Activated naive CD4-positive, alpha-beta T cell (primary cell): ENCODE data around the gene MECP2.

Experiments
- DNase-seq, 4 experiments: peaks; one replicate each; lab custom pipeline; 2025; lab: John Stamatoyannopoulos, UW

The MECP2 gene

GRCh38 chrX:154115750-154116149 lies 18.2 kb upstream of the MECP2 start:
- DNase-seq: no peak

DNA sequence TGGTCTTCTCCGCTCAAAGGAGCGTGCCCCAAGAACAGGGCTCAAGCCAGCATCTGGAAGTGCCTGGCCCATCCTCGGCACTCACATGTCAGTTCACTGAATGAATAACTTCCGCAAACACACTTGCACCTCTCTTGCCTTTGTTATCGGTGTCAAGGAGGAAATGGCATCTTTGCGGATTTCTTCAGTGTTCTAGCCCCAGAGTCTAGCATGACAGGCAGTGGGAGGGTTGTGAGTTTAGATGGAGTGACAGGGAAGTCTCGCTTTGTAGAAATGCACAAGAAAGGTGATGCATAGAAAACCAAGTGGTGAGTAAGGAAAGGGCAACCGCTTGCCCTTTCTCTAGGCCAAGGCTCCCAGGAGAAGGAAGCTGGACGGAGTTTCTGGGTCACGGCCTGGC lies 17.6 kb upstream of the MECP2 start:
- DNase-seq: no peak

GRCh38 chrX:154114652-154115051 lies 17.1 kb upstream of the MECP2 start:
- no peak for DNase-seq

- no peak for DNase-seq
Measured at GRCh38 chrX:154113729-154114128, 16.2 kb upstream of the MECP2 start.

GRCh38 chrX:154098551-154098950 lies 1.0 kb upstream of the MECP2 start:
- no peak for DNase-seq

DNA sequence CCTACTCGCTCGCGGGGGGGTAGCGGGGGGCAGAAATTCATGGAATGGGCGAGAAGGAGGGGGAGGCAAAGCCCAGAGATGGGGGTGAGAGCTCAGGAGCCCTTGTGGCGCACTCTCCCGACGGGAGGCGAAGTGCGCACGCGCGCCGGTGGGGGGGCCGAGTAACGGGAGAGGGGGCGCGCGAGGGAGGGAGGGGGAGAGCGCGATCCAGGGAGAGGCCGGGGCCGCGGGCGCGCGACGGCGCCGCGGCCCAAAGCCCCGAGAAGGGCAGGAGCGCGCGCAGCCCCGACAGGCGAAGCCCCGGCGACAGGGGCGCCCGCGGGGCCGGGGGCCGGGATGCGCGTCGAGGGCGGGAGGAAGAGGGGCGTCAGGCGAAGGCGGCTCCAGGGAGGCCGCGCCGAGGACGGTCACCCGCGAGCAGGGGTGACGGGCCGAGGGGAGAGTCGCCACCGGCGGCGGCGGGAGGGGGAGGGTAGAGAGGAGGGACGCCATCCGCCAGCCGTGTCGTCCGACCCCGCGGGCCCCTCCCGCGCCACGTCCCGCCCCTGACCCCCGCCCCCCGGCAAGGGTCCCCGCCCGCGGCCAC lies 421 bp downstream of the MECP2 start:
- peak; percentile 7 to 64 (median 37) for DNase-seq

DNA sequence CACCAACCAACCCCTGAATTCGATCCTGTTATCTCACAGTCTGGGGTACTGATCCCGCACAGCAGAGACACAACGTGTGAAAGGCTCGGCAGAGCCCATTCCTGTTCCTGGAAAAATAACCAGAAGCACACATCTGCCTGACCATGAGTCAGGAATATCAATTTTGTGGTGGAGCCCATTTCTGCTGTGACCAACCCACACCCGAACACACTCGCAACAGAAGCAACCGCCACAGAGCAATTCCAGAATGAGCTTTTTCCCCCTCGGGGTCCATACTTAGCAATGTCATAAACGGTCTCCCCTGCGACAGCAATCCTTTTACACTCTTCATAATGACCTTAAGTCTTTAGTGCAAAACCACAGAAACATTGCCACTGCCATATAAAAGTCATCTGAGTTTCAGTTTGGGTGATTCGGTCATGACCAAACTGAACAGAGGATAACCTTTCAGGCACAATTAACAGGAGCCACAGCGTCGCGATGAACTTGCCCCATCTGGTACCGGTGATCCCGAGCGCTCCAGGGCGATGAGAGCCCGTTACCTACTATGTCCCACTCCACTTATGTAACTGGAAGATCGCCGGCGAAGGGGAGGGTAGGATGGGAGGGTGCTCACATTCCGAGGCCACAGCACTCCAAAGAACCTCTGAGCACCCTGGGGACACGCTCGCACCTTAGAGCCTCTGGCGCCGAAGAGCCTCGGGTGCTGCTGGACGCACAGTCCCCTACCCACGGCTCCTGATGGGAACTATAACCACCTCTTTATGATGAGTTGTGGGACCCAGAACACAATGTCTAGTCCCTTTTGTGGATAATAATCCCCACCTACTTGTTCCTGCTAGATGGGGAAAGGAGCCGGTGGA lies 1.1 kb downstream of the MECP2 start:
- DNase-seq: no peak

GRCh38 chrX:154094833-154095232 lies 2.7 kb downstream of the MECP2 start:
- DNase-seq: no peak

DNA sequence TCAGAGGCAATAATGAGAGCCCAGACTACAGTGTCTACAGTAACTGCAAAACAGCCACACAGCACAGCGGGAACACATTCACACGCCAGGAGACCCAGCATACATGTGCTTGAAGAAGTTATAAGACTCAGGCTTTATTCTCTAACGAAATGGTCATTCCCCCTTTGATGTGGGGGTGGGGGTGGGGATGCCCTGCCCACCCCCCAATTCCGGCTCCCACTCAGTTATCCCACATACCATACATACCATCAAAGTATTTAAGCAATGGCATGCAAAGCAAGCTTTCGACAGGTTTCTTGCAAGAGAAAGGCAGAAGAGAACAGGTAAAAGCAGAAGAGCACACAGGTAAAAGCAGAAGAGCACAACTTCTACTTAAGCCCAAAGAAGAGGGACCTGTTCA lies 3.6 kb downstream of the MECP2 start:
- no peak for DNase-seq

- no peak for DNase-seq
Measured at GRCh38 chrX:154092371-154092770, 5.1 kb downstream of the MECP2 start.

GRCh38 chrX:154091678-154092077 lies 5.8 kb downstream of the MECP2 start:
- DNase-seq: no peak

DNA sequence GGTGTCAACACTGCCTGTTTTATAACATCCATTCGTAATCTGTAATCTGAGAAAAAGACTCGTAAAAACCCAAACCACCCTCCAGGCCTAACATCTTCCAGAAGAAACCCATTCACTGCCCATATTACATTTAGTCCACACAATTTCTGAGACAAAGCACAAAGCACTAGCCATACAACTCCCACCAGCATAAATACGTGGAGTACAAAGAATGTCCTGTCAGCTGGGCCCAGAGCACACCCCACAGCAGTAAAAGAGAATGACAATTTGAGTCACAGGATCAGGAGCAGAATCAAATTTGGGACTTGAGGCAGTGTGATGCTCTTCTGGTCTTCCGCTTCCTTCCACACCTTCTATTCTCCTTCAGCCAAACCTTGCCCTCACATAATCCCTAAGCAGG lies 6.8 kb downstream of the MECP2 start:
- DNase-seq: no peak

GRCh38 chrX:154084449-154085300 lies 12.8 kb downstream of the MECP2 start:
- no peak for DNase-seq

- no peak for DNase-seq
Measured at GRCh38 chrX:154083126-154083517, 14.4 kb downstream of the MECP2 start.

- DNase-seq: no peak
Measured at GRCh38 chrX:154082396-154083125, 15.0 kb downstream of the MECP2 start.

GRCh38 chrX:154077101-154077500 lies 20.4 kb downstream of the MECP2 start:
- no peak for DNase-seq

- no peak for DNase-seq
Measured at GRCh38 chrX:154074199-154074598, 23.3 kb downstream of the MECP2 start.

- no peak for DNase-seq
Measured at GRCh38 chrX:154072192-154072591, 25.3 kb downstream of the MECP2 start.

GRCh38 chrX:154068560-154068959 lies 29.0 kb downstream of the MECP2 start:
- DNase-seq: no peak

DNA sequence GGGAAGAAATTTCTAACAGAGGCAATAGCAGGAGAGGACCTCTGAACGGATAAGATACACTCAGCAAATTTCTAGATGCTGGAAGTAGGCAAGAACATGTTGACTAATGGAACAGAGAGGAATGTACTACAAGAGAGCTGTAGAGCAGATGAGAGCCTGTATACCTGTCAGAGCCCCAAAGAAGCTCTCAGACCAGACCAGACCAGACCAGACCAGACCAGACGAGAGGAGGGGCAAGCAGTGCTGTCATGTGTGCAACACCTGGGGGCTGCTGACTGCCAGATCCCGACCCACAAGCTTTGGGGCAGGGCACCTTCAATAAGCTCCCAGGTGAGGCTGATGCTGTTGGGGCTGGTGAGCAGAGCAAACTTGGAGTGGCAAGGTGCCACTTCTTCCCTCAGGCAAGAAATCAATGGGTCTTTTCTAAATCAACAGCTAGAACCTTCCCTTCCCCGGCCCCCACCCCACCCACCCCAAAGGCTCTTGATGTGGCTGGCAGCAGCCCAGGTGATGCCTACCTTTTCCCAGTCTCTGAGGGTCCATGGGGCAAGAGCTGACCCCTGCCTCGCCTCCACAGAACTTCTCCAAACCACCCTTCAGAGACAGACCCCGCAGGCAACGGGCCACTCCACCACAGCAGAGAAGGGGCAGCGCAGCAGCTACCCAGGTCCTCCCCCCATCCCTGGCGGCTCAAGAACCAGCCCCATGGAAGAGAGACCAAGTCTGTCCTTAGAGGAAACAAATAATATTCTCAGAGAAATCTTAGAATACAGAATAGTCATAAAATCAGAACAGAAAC lies 32.7 kb downstream of the MECP2 start:
- DNase-seq: no peak

DNA sequence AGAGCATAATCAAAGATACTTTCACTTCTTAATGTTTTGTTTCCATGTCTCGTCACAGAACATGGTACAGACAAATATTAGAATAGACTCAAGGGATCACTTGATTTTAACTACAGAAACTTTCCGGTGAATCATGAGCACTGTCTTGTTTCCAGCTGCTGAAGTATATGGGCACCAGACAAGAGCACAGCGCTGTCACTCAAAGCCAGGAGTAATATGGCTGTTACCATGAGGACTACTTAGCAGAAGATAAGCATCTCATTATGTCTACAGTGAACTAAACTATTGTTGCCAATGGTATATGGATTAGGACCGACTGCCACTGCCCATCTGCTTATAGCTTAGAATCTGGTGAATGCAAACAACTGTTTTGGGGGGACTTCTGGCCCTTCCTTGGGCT lies 34.3 kb downstream of the MECP2 start:
- no peak for DNase-seq
